Memory B cell (primary cell): ENCODE data around the gene MYL12B.

Experiments used
- ATAC-seq: fragments of 150-1000 bp; cut with Tn5 transposase; 2 replicates; pipeline ENCODE4 v1.10.0; 2021; ENCODE audit warnings: low read depth, mild to moderate bottlenecking, moderate library complexity
- DNase-seq, 2 donors: peaks; one replicate each; pipeline ENCODE4 v3.0.0; 2022; ENCODE audit warnings: low spot score in 2 of 2
- H3K27ac Mint-ChIP-seq: one replicate; pipeline ENCODE4 v1.8.0; 2022; ENCODE audit warnings: mild to moderate bottlenecking, moderate library complexity, mixed read lengths
- H3K27me3 Mint-ChIP-seq: one replicate; pipeline ENCODE4 v1.8.0; 2022; ENCODE audit warnings: mixed read lengths
- H3K36me3 Mint-ChIP-seq: one replicate; pipeline ENCODE4 v1.8.0; 2022; ENCODE audit warnings: mild to moderate bottlenecking, mixed read lengths
- H3K4me1 Mint-ChIP-seq: one replicate; pipeline ENCODE4 v1.8.0; 2022; ENCODE audit warnings: mixed read lengths
- H3K4me3 Mint-ChIP-seq: one replicate; pipeline ENCODE4 v1.8.0; 2022; ENCODE audit warnings: mild to moderate bottlenecking, moderate library complexity, mixed read lengths
- H3K9me3 Mint-ChIP-seq: one replicate; pipeline ENCODE4 v1.8.0; 2022; ENCODE audit warnings: mixed read lengths

Gene MYL12B

GRCh38 chr18:3248062-3248657 lies 13.8 kb upstream of the MYL12B start:
- no peak for DNase-seq
- Mint-ChIP-seq H3K4me1 (peaks cover 31% of the 10 kb centered on the region), H3K9me3 (no peaks in the 10 kb centered on the region), H3K36me3 (peaks cover 12% of the 10 kb centered on the region), H3K27ac (peak overlapping the region; percentile 96), H3K4me3 (peak overlapping the region; percentile 93), H3K27me3 (no peaks in the 10 kb centered on the region)
- peak; percentile 3 for ATAC-seq

GRCh38 chr18:3248658-3249359 lies 13.1 kb upstream of the MYL12B start:
- Mint-ChIP-seq H3K9me3 (no peaks in the 10 kb centered on the region), H3K27ac (peak overlapping the region; percentile 96), H3K27me3 (no peaks in the 10 kb centered on the region), H3K4me3 (peak overlapping the region; percentile 93), H3K4me1 (peaks cover 37% of the 10 kb centered on the region), H3K36me3 (peaks cover 12% of the 10 kb centered on the region)
- ATAC-seq (no peak), DNase-seq (no peak)

- Mint-ChIP-seq H3K4me1 (peaks cover 49% of the 10 kb centered on the region), H3K4me3 (peak overlapping the region; percentile 82), H3K27ac (peak overlapping the region; percentile 80), H3K9me3 (no peaks in the 10 kb centered on the region), H3K27me3 (no peaks in the 10 kb centered on the region), H3K36me3 (peaks cover 18% of the 10 kb centered on the region)
- ATAC-seq (no peak), DNase-seq (no peak)
Measured at GRCh38 chr18:3250237-3251107, 11.5 kb upstream of the MYL12B start.

DNA sequence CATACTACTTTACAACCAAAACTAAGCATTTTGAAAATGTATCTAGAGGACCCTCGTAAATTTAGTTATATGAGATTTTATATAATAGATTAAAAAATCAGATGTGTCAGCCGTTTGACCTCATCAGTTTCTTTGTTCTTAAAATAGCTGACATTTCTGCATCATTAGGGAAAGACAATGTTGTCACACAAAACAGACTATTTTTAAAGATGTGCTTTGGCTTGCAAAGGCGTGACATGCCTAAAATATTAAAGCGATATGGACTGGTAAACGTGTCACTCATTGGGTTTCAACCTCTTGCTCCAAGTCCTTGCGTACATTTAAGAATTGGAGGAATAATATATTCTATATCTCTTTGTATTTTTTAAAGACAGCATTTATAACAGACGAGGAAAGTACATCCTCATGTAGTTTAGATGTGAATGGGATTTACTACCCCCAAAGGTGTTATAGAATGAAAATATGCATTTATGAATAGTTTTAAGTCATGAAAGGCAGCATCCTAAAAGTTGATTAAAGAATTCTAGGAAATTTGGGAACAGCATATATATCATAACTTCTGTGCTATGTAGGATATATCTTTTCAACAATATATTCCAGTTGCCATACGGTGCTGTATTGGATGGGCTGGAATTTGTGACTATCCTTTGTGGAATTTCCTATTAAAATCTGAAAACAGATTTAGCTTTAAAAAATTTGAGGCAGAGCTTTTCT lies 10.5 kb upstream of the MYL12B start:
- H3K4me3 Mint-ChIP-seq, result peak overlapping the region; percentile 37

GRCh38 chr18:3251963-3252277 lies 10.0 kb upstream of the MYL12B start:
- no peak for ATAC-seq
- Mint-ChIP-seq H3K9me3 (no peaks in the 10 kb centered on the region), H3K4me3 (peak overlapping the region; percentile 8), H3K27me3 (no peaks in the 10 kb centered on the region), H3K4me1 (peaks cover 48% of the 10 kb centered on the region), H3K27ac (peak overlapping the region; percentile 63), H3K36me3 (peaks cover 25% of the 10 kb centered on the region)
- DNase-seq, result no peak

More for the DNA sequence above, 10.5 kb upstream of the MYL12B start:
- no peak for ATAC-seq
- DNase-seq, result no peak
- H3K9me3 Mint-ChIP-seq, result no peaks in the 10 kb centered on the region
- peaks cover 25% of the 10 kb centered on the region for H3K36me3 Mint-ChIP-seq
- H3K27me3 Mint-ChIP-seq, result no peaks in the 10 kb centered on the region
- peaks cover 48% of the 10 kb centered on the region for H3K4me1 Mint-ChIP-seq
- peak overlapping the region; percentile 63 for H3K27ac Mint-ChIP-seq

DNA sequence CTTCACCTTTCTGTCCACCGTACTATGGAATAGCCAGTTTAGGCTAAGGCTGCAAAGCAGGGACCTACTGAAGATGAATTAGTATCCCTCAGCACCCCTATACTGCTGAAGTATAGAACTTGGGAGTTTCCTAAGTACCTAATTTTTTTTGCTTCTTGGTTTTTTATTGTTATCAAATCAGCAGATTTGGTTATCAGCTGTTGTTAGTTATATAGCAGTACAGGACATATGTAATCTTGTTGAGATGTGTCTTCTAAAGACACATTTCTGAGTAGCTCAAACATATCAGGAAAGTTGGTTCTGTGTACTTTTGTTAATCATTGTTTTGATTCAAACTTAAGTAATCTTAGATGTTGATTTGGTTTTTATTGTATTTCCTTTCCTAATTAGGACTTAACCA lies 9.1 kb upstream of the MYL12B start:
- no peaks in the 10 kb centered on the region for H3K9me3 Mint-ChIP-seq
- H3K27ac Mint-ChIP-seq, result peak overlapping the region; percentile 63
- peaks cover 27% of the 10 kb centered on the region for H3K36me3 Mint-ChIP-seq
- ATAC-seq, result no peak
- DNase-seq, result no peak
- no peaks in the 10 kb centered on the region for H3K27me3 Mint-ChIP-seq
- H3K4me3 Mint-ChIP-seq, result no peak overlapping the region
- H3K4me1 Mint-ChIP-seq, result peaks cover 52% of the 10 kb centered on the region

GRCh38 chr18:3254725-3255124 lies 7.2 kb upstream of the MYL12B start:
- Mint-ChIP-seq H3K27ac (peak overlapping the region; percentile 78), H3K4me3 (no peak overlapping the region), H3K36me3 (peaks cover 26% of the 10 kb centered on the region), H3K27me3 (no peaks in the 10 kb centered on the region), H3K9me3 (no peaks in the 10 kb centered on the region), H3K4me1 (peaks cover 57% of the 10 kb centered on the region)
- DNase-seq, result no peak
- ATAC-seq, result no peak

DNA sequence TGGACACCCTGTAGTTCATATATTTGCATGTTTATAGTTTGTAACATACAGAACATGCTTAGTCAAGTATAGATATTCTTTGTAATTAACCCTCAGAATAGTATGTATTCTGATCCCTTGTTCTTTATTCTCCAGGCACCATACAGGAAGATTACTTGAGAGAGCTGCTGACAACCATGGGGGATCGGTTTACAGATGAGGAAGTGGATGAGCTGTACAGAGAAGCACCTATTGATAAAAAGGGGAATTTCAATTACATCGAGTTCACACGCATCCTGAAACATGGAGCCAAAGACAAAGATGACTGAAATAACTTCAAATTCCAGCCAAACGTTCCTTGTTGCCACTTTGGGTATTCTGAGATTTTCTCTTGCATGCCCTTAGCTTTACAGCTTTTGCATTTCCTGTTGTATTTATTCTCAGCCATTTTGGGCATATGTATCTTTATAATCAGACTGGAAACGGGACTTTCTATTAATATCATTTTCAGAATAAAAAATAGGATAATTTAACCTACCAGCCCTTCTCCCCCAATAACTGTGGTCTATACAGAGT lies 6.2 kb upstream of the MYL12B start:
- peak overlapping the region; percentile 29 for H3K27ac Mint-ChIP-seq
- no peak for DNase-seq
- H3K27me3 Mint-ChIP-seq, result no peaks in the 10 kb centered on the region
- H3K4me1 Mint-ChIP-seq, result peaks cover 52% of the 10 kb centered on the region
- H3K9me3 Mint-ChIP-seq, result no peaks in the 10 kb centered on the region
- ATAC-seq, result peak; percentile 75
- H3K4me3 Mint-ChIP-seq, result no peak overlapping the region
- peaks cover 22% of the 10 kb centered on the region for H3K36me3 Mint-ChIP-seq

DNA sequence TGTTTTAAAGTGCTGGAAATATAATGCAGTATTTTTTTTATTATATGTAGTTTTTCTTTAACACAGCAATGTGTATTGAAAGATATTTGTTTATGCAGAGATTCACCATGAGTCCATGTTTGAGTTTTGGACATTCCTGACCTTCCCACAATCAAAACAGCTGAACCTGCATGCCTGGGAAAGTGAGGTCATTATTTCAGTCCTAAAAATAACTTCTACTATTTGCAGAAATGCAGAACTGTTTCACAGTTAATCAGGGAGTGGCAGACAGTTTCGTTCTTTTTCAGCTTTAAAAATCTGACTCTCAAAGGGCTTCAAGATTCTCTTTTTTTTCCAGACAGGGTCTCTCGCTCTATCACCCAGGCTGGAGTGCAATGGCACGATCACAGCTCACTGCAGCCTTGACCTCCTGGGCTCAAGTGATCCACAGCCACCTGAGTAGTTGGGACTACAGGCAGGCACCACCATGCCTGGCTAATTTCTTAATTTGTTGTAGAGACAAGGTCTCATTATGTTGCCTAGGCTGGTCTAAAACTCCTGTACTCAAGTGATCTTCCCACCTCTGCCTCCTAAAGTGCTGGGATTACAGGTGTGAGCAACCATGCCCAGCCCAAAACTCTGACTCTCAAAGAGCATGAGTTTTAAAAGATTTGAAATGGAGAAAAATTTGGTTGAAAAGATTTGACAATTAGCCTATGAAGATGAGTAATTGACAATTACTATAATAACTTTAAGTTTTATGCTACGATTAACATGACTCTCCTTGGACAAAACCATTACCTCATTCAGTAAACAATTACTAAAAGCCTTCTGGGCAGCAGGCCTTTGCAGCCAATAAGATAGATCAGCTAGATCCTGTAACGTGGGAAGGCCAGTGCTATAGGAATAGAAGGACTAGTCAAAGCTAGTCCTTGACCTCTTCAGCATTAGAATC lies 5.0 kb upstream of the MYL12B start:
- ATAC-seq (no peak), DNase-seq (no peak)
- H3K4me3 Mint-ChIP-seq, result peak overlapping the region; percentile 39
- H3K4me1 Mint-ChIP-seq, result peaks cover 53% of the 10 kb centered on the region
- H3K9me3 Mint-ChIP-seq, result no peaks in the 10 kb centered on the region
- H3K27me3 Mint-ChIP-seq, result no peaks in the 10 kb centered on the region
- H3K36me3 Mint-ChIP-seq, result peaks cover 20% of the 10 kb centered on the region
- peak overlapping the region; percentile 29 for H3K27ac Mint-ChIP-seq

GRCh38 chr18:3257627-3258120 lies 4.3 kb upstream of the MYL12B start:
- H3K27me3 Mint-ChIP-seq, result no peaks in the 10 kb centered on the region
- ATAC-seq (no peak), DNase-seq (no peak)
- H3K36me3 Mint-ChIP-seq, result peaks cover 20% of the 10 kb centered on the region
- H3K4me3 Mint-ChIP-seq, result peak overlapping the region; percentile 14
- H3K4me1 Mint-ChIP-seq, result peaks cover 52% of the 10 kb centered on the region
- no peaks in the 10 kb centered on the region for H3K9me3 Mint-ChIP-seq
- peak overlapping the region; percentile 29 for H3K27ac Mint-ChIP-seq

DNA sequence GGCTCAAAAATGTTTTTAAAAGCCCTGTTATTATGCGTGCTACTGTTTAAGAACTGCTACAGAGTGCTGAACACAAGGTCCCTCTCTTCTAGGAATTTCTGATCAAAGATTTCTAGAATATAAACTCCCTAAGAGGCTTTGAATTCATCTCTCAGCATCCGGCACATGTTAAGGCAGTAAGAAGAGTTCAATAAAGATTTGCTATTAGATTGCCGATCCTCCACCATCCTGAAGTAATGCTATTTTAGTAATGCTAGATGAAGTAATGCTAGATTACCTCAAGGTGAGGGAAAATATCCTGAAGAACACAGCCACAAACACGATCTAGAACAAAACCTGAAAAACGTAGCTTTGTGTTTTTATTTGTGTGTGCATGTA lies 949 bp upstream of the MYL12B start:
- Mint-ChIP-seq H3K27me3 (no peaks in the 10 kb centered on the region), H3K36me3 (peaks cover 10% of the 10 kb centered on the region), H3K4me1 (peaks cover 51% of the 10 kb centered on the region), H3K4me3 (peak overlapping the region; percentile 90), H3K27ac (peak overlapping the region; percentile 98), H3K9me3 (no peaks in the 10 kb centered on the region)
- DNase-seq (no peak), ATAC-seq (no peak)

- H3K4me1 Mint-ChIP-seq, result peaks cover 51% of the 10 kb centered on the region
- peak overlapping the region; percentile 90 for H3K4me3 Mint-ChIP-seq
- H3K27ac Mint-ChIP-seq, result peak overlapping the region; percentile 98
- peak; percentile 14 to 43 for DNase-seq
- H3K36me3 Mint-ChIP-seq, result peaks cover 7% of the 10 kb centered on the region
- peak; percentile 24 for ATAC-seq
- no peaks in the 10 kb centered on the region for H3K27me3 Mint-ChIP-seq
- no peaks in the 10 kb centered on the region for H3K9me3 Mint-ChIP-seq
Measured at GRCh38 chr18:3262234-3263131, 550 bp downstream of the MYL12B start.
